Measurements from ENCODE around the gene MAGI2.

Gene MAGI2

GRCh38 chr7:79489371-79489770 is 35.9 kb upstream of the MAGI2 start:
- Histone ChIP-seq H3K4me2 (ENCODE audit: low read length) (no peak overlapping the region), H3K36me3 (ENCODE audit: control insufficient read depth, low read length) (no peaks in the 10 kb centered on the region), H3K79me2 (ENCODE audit: control insufficient read depth, low read length) (no peaks in the 10 kb centered on the region), H3K27me3 (ENCODE audit: control insufficient read depth, low read length) (no peaks in the 10 kb centered on the region), H3K9me3 (ENCODE audit: control insufficient read depth, insufficient read depth, low read length) (no peaks in the 10 kb centered on the region), H3K27ac (ENCODE audit: low read depth, low read length) (no peak overlapping the region), H4K20me1 (ENCODE audit: control insufficient read depth, insufficient read depth, low read depth, low read length) (no peaks in the 10 kb centered on the region), H3K4me3 (ENCODE audit: low read length) (no peak overlapping the region), H3K9me2 (replicated peaks; ENCODE audit: control insufficient read depth, low read length) (no peaks in the 10 kb centered on the region), H3K4me1 (ENCODE audit: control insufficient read depth, low read length) (no peaks in the 10 kb centered on the region), H3F3A (ENCODE audit: control insufficient read depth, insufficient read depth) (no peaks in the 10 kb centered on the region)
- no peak for TF ChIP-seq EZH2phosphoT487 (IDR thresholded peaks at IDR 0.05; ENCODE audit: borderline replicate concordance, low read length)
- TF ChIP-seq, protein P1, sequence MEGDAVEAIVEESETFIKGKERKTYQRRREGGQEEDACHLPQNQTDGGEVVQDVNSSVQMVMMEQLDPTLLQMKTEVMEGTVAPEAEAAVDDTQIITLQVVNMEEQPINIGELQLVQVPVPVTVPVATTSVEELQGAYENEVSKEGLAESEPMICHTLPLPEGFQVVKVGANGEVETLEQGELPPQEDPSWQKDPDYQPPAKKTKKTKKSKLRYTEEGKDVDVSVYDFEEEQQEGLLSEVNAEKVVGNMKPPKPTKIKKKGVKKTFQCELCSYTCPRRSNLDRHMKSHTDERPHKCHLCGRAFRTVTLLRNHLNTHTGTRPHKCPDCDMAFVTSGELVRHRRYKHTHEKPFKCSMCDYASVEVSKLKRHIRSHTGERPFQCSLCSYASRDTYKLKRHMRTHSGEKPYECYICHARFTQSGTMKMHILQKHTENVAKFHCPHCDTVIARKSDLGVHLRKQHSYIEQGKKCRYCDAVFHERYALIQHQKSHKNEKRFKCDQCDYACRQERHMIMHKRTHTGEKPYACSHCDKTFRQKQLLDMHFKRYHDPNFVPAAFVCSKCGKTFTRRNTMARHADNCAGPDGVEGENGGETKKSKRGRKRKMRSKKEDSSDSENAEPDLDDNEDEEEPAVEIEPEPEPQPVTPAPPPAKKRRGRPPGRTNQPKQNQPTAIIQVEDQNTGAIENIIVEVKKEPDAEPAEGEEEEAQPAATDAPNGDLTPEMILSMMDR (IDR thresholded peaks at IDR 0.05; ENCODE audit: low read depth, low read length, poor library complexity, severe bottlenecking): no peak

- Histone ChIP-seq H4K20me1 (ENCODE audit: control insufficient read depth, insufficient read depth, low read depth, low read length) (no peaks in the 10 kb centered on the region), H3K27me3 (ENCODE audit: control insufficient read depth, low read length) (no peaks in the 10 kb centered on the region), H3K4me1 (ENCODE audit: control insufficient read depth, low read length) (no peaks in the 10 kb centered on the region), H3F3A (ENCODE audit: control insufficient read depth, insufficient read depth) (no peaks in the 10 kb centered on the region), H3K36me3 (ENCODE audit: control insufficient read depth, low read length) (no peaks in the 10 kb centered on the region), H3K27ac (ENCODE audit: low read depth, low read length) (no peak overlapping the region), H3K9me3 (ENCODE audit: control insufficient read depth, insufficient read depth, low read length) (0 out of 2 replicates have a peak, but pooled peaks cover 3% of the 10 kb centered on the region), H3K9me2 (replicated peaks; ENCODE audit: control insufficient read depth, low read length) (no peaks in the 10 kb centered on the region), H3K4me3 (ENCODE audit: low read length) (no peak overlapping the region), H3K4me2 (ENCODE audit: low read length) (no peak overlapping the region), H3K79me2 (ENCODE audit: control insufficient read depth, low read length) (no peaks in the 10 kb centered on the region)
- no peak for TF ChIP-seq EZH2phosphoT487 (IDR thresholded peaks at IDR 0.05; ENCODE audit: borderline replicate concordance, low read length)
- TF ChIP-seq, protein P1 (IDR thresholded peaks at IDR 0.05; ENCODE audit: low read depth, low read length, poor library complexity, severe bottlenecking): no peak
Observed at GRCh38 chr7:79478386-79478785, 24.9 kb upstream of the MAGI2 start.

DNA sequence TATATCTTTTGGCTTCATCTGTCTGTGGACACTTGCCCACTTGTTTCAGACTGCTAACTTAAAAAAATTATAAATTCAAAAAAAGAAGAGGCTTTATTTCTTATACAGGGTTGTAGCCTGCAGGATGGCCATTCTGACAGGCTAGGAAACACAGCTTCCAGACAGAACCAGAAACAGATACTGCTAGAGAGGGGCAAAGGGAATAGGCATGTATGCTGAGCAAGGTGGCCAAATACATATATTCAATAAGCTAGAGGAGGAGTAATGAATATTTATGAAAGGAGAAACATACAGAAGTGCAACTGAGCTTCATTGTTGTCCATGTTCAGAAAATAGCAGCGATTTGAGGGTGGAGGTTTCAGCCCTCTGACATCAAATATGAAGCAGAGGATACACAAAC is 22.0 kb upstream of the MAGI2 start:
- H3K4me1 ChIP-seq (ENCODE audit: control insufficient read depth, low read length): no peaks in the 10 kb centered on the region
- TF ChIP-seq, protein P1 (IDR thresholded peaks at IDR 0.05; ENCODE audit: low read depth, low read length, poor library complexity, severe bottlenecking): no peak
- TF ChIP-seq EZH2phosphoT487 (IDR thresholded peaks at IDR 0.05; ENCODE audit: borderline replicate concordance, low read length): no peak

More for the DNA sequence above, 22.0 kb upstream of the MAGI2 start:
- Histone ChIP-seq H3K9me2 (replicated peaks; ENCODE audit: control insufficient read depth, low read length) (no peaks in the 10 kb centered on the region), H3K9me3 (ENCODE audit: control insufficient read depth, insufficient read depth, low read length) (0 out of 2 replicates have a peak, but pooled peaks cover 2% of the 10 kb centered on the region), H3K27me3 (ENCODE audit: control insufficient read depth, low read length) (no peaks in the 10 kb centered on the region), H4K20me1 (ENCODE audit: control insufficient read depth, insufficient read depth, low read depth, low read length) (no peaks in the 10 kb centered on the region), H3K4me2 (ENCODE audit: low read length) (no peak overlapping the region), H3F3A (ENCODE audit: control insufficient read depth, insufficient read depth) (no peaks in the 10 kb centered on the region), H3K36me3 (ENCODE audit: control insufficient read depth, low read length) (no peaks in the 10 kb centered on the region), H3K27ac (ENCODE audit: low read depth, low read length) (no peak overlapping the region), H3K79me2 (ENCODE audit: control insufficient read depth, low read length) (no peaks in the 10 kb centered on the region), H3K4me3 (ENCODE audit: low read length) (no peak overlapping the region)
